Measurements from ENCODE around the gene ARID1B.

DNA sequence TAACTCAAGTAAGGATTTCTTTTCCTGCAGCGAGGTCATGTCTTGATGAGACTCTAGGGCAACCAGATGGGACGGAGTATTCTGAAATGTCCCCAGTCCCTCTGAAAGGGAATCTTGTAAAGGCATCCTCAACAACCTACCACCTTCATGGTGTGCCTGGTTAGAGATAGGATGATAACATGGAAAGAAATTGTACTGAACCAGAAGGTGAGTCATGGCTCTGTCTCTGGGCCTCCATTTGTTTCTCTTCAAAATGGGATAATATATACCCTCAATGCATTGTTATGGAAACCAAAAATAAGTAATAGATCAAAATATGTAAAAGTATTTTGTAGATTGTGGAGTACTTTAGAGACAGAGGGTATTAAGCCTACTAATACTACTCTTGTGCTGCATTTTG lies 219.1 kb downstream of the ARID1B start:
- TF ChIP-seq, protein P1, sequence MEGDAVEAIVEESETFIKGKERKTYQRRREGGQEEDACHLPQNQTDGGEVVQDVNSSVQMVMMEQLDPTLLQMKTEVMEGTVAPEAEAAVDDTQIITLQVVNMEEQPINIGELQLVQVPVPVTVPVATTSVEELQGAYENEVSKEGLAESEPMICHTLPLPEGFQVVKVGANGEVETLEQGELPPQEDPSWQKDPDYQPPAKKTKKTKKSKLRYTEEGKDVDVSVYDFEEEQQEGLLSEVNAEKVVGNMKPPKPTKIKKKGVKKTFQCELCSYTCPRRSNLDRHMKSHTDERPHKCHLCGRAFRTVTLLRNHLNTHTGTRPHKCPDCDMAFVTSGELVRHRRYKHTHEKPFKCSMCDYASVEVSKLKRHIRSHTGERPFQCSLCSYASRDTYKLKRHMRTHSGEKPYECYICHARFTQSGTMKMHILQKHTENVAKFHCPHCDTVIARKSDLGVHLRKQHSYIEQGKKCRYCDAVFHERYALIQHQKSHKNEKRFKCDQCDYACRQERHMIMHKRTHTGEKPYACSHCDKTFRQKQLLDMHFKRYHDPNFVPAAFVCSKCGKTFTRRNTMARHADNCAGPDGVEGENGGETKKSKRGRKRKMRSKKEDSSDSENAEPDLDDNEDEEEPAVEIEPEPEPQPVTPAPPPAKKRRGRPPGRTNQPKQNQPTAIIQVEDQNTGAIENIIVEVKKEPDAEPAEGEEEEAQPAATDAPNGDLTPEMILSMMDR (conservative IDR thresholded peaks at IDR 0.05) = no peak
- TF ChIP-seq EZH2 (IDR thresholded peaks at IDR 0.05; ENCODE audit: low read depth) = no peak

All from PC-9 (cell line).